IPS-18c (cell line): Measurements from ENCODE around the gene CPB1.

Experiments used
- H3K4me3 ChIP-seq: 2 replicates; pipeline ENCODE4 v1.7.0; 2013; ENCODE audit warnings: low read depth, mild to moderate bottlenecking, low read length, moderate library complexity; ENCODE audit not compliant: insufficient read depth
- H3K9me3 ChIP-seq: one replicate; pipeline ENCODE4 v1.6.1; 2013; ENCODE audit warnings: mild to moderate bottlenecking, low read length, moderate library complexity; ENCODE audit not compliant: control insufficient read depth, insufficient read depth

The CPB1 gene

DNA sequence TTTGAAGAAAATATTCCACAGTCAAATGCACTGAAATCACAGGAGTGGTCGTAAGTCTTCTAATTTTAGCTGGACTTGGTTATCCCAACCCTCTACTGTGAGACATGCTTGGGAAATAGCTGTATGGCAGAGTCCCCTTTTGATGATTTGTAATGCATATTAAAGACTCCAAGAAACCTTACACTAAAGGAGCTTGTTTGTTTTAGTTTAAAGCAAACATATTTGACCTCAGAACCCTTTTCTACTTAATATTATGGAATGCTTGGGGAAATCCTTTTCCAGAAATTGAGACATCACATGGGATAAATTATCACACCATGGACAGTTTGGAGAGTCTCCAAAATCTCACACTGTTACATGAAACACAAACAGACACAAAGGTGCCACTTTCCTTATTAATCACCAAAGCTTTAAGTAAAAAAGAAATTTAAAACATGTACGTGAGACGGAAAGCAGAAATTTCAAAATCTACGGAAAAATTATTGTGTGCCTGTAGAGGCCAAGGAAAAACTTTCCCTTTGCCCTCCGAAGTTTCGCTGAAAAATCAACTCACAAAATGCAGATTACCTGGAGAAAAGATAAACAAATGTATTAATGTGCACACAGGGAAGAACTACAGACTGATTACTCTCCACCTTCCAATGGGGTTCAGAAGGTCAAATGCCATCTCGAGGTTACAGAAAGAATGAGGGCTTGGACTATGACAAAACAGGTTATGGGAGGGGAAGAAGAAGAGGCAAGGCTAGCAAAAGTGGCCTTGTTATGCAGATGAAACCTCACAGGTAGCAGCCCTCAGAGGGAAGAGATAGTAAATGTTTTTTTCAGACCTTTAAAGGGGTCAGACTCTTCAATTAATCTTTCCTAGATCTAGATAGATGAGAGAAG, 7.0 kb upstream of the CPB1 start:
- Histone ChIP-seq H3K4me3 (no peak overlapping the region), H3K9me3 (no peaks in the 10 kb centered on the region)

DNA sequence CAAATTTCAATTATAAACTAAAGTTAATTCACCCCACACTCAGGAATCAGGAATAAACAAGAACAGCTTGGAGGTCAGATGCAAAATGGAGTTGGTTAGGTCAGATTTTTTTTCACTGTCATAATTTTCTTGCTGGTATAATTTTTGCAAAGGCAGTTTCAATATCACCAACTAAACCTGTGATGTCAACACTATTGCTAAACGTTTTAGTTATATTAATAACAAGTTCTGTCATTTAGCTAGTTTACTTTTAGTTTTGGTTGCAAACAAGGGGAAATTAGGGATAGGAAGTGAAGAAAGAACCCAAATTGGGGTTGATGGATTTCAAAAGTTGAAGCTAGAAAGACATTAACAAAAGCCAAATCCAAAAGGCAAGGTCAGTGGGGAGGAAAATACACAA, 4.6 kb upstream of the CPB1 start:
- H3K9me3 ChIP-seq, result no peaks in the 10 kb centered on the region
- no peak overlapping the region for H3K4me3 ChIP-seq

DNA sequence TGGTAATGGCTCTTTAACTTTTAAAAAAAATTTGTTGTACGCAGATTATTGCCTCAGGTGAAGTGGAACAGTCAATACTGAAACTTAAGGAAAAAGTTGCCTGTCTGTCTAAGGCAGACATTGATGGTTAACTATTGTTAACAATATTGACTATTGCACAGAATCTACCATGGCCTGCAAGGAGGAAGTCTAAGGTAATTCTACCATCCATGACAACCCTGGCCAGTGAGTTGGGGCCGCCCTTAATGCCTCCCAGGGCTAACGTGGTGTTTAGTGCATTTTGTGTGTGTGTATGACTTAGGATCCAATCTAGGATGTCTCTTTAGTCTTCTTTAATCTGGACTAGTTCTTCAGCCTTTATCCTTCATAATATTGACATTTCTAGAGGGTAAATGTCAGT, 2.1 kb upstream of the CPB1 start:
- no peaks in the 10 kb centered on the region for H3K9me3 ChIP-seq
- H3K4me3 ChIP-seq, result no peak overlapping the region

DNA sequence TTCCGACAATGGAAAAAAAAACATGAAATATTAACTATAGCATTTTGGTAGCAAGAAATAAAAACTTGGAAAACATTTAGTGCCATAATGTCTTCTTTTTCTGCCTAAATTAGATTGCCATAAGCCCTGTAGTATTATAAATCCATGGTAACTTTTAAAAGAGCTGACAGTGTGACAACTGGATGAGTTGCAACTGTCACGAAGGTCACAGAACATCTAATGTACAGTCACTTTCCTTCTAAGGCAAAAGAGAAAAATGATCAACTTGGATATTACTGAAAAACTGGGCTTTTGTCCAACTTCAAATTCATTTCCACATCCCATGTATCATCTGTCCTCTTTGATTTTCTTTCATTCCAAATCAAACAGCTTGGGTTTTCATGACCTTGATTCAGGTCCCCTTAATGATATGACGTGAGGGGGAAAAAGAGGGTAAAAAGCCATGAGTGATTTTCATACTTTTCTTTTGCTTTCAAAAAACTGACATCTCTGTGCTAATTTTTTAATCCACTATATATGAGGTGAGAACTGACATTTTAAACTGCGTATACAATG, 602 bp downstream of the CPB1 start:
- Histone ChIP-seq H3K9me3 (no peaks in the 10 kb centered on the region), H3K4me3 (no peak overlapping the region)

DNA sequence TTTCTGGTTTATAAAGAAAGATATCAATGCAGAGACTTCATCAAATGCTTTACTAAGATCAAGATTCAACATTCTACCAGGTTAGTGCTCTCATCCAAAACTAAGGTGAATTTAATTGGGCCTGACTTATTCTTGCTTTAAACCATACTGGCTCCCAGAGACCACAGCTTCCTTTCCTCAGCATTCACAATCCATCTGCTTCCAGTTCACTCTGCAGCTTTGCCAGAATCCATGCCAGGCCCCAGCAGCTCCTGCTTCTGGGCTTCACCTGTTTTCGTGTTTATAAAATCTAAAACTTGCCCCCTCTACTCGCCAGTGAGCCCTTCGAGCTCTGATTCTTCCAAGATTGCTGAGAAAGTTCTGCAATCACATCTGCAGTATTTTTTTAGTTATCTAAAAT, 2.3 kb downstream of the CPB1 start:
- no peaks in the 10 kb centered on the region for H3K9me3 ChIP-seq
- H3K4me3 ChIP-seq, result no peak overlapping the region

DNA sequence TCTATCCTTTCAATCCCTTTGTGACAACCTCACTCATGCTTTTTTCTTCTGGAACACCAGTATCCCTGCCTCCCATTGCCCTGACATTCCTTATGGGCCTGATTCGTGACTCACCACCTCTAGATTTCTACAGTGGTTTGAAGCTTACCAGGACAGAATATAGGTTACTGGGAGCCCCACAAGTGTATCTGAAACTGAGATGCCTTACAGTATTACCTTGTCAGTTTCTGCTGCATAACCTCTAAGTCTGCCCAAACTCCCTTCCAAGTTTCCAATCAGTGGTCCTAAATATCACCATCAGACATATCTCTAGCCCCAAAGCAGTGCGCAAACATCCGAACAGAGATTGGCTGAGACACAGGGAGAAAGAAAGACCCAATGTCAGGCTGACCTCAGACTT, 5.6 kb downstream of the CPB1 start:
- H3K9me3 ChIP-seq, result no peaks in the 10 kb centered on the region
- no peak overlapping the region for H3K4me3 ChIP-seq

DNA sequence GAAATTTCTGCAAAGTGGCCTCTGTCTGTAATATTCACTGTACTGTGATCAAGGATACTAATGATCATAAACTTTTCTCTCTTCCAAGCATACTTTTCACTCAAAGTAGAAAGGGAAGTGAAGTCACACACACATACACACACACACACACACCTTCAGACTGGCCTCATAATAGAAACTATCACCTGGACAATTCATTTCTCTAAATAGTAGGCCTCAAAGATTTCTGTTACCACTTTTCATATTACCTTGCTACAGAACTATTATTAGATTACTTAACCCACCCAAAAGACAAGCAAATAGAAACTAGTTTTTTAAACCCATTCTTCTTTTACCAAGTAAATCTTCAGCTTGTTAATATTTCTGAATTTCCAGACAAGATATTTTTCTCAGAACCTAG, 12.2 kb downstream of the CPB1 start:
- no peaks in the 10 kb centered on the region for H3K9me3 ChIP-seq

DNA sequence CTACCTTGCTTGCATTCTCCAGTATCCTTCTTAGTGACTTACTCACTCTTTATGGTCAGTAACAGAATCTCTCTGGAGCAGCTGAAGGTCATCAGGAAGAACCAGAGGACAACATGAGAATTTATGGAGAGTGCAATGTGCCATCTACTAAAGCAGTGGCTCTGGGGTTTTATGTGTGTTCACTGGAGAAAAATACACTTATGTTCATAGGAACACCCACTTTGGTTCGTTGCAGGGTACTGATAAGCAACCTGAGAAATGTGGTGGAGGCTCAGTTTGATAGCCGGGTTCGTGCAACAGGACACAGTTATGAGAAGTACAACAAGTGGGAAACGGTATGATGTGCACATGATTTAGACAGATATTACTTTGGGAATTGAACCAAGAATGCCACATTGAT, 12.8 kb downstream of the CPB1 start:
- no peaks in the 10 kb centered on the region for H3K9me3 ChIP-seq

More for the DNA sequence above, 12.2 kb downstream of the CPB1 start:
- H3K4me3 ChIP-seq, result no peak overlapping the region

DNA sequence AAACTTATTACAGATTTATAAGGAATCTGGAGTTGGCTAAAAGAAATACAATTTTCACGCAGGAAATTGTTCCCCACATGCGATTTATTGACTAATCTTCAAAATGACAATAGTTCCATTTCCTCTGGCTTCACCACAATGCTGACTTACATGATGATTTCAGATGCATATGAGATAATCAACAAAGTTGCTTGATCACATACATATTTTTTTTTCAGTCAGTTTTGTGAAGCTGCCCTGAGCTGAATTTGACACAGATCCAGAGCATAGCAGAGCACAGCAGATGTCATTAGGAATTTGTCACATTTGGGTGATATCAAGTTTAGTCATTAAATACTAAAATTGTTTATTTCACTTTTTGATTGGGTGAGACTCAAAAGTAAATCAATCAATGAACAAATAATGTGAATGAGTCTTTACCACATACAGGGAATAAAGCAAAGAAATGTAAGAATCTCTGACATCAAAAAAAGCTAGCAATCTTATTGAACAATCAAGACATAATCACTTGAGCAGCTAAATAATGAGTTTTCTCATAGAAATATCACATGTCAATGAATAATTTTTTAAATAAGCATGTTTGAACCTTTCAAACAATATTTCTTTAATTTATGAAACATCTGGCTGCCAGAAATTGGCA, 18.3 kb downstream of the CPB1 start:
- Histone ChIP-seq H3K4me3 (no peak overlapping the region), H3K9me3 (no peaks in the 10 kb centered on the region)

More for the DNA sequence above, 12.8 kb downstream of the CPB1 start:
- H3K4me3 ChIP-seq, result no peak overlapping the region

DNA sequence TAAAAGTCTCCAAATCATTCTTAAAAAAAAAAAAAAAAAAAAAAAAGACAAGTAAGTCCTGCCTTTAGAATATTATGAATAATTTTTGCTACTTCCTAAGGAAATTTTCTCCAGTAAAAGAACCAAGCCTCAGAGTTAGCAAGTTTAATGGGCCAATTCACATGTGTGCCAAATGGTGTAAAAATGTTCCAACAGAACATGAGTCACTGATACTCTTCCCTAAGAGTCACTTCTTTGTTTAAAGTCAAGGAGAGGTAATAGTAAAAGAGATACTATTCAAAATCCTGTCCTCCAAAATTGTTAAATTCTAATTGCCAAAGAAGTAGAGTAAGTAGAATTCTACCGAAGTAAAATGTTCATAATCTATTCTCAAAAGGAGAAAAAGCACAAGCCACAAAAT, 19.7 kb downstream of the CPB1 start:
- H3K9me3 ChIP-seq, result no peaks in the 10 kb centered on the region
- H3K4me3 ChIP-seq, result no peak overlapping the region

DNA sequence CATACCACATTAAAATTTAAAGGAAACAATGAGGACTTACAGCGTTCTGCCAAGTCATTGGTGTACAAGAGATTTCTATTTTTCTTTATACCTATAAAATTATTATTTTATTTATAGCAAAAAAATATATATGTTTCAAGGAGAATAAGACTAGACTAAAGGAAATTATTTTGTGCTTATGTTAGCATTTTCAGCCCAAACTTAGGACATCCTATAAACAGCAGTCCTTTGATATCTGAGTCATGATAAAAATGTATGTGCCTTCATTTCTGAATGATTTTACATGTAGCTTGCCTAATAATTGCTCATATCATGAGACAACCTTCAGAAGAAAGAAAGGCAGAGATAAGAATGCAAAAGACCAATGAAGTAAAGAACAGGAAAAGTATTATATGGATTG, 20.8 kb downstream of the CPB1 start:
- no peak overlapping the region for H3K4me3 ChIP-seq
- no peaks in the 10 kb centered on the region for H3K9me3 ChIP-seq

DNA sequence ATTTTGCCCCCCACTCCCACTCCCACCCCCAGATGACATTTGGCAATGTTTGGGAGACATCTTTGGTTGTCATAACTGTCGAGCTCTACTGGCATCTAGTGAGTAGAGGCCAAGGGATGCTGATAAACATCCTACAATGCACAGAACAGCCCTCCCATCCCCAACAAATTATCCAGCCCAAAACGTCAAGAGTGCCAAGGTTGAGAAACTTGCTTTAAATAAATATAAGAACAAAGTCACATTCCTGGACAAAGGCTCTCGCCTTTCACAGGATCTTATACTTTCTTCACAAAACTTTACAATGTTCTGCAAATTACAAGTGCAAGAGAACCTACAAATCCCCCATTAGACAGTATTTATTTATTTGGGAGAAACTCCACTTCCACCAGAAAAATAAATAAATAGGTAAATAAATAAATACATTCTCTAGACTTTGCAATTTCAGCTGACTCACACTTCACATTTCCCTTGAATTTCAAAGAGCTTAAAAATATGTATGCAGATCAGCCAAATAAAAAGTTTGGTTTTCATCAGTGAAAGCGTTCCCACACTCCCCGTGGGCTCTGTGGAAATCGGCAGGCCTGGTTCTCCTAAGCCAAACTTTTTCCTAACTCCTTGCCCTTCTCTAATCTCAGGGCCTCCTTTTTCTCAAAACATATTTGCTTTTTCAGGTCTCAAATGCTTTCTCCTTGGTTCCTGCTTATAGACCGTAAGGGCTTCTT, 24.8 kb downstream of the CPB1 start:
- H3K4me3 ChIP-seq, result no peak overlapping the region
- no peaks in the 10 kb centered on the region for H3K9me3 ChIP-seq

DNA sequence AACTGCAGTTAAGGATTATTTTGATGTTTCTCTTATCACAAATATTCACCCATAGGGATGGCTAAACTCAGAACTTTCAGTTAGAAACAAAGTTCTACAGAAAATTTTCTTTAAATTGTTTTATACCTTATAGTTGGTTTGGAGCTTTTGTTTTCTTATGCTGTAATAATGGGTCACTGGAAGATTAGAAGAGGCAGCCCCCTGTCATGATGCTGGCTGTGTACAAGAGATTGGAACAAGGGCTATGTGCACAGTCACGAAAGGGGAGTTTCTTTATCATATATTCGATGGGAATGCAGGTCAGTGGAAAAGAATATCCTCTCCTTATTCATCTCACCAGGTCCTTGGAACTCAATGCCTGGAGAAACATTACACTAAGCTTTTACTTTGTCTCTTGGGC, 25.5 kb downstream of the CPB1 start:
- H3K9me3 ChIP-seq, result no peaks in the 10 kb centered on the region
- H3K4me3 ChIP-seq, result no peak overlapping the region

DNA sequence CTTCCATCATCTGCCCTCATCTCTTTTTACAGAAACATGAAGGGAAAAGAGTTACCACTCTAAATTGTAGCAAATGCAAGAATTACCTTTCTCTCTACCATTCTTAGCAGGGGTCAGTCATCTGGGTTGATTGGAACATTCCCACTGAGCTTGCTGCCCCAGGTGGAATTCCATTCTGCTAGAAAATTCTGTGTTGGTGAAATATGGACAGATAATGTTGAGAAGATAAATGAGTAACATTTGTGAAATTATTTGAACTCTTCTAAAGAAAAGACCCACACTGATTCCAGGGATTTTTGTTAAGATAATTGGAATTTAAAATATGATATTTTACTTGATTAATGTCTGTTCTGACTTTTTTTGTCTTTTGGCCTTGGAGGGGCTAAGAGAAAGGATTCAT, 26.4 kb downstream of the CPB1 start:
- Histone ChIP-seq H3K4me3 (no peak overlapping the region), H3K9me3 (no peaks in the 10 kb centered on the region)

DNA sequence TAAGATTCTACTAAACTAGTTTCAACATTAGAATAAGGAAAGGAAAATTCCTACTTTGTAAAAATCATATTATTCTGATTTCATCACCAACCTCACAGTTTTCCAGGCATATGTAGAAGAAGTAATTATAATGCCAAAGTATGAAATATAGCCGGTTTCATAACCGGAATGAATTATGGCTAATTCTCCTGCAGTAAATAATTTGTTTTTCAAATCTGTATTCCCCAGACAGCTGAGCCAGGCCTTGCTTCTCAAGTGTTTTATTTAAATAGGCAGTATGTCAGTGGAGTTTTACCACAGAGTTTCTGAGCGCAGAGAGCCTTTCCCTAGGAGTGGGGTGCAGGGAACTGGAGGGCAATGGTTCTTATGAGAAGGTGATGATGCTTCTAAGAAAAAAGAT, 28.8 kb downstream of the CPB1 start:
- Histone ChIP-seq H3K9me3 (no peaks in the 10 kb centered on the region), H3K4me3 (no peak overlapping the region)

DNA sequence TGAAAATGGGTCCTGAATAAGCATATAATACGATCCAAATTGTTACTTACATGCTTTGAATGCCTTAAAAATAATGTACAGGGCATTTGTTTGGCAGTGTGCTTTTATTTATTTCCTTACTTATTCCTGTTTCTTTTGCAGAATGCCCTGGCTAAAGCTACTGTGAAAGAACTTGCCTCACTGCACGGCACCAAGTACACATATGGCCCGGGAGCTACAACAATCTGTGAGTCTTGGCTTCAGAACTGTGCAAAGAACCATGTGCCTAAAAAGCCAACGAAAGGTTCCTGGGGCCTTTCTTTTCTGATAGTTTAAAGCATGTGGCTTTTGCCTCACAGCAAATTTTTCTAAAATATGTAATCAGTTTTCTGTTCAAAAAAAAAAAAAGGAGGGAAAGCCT, 29.7 kb downstream of the CPB1 start:
- H3K9me3 ChIP-seq, result no peaks in the 10 kb centered on the region
- H3K4me3 ChIP-seq, result no peak overlapping the region

DNA sequence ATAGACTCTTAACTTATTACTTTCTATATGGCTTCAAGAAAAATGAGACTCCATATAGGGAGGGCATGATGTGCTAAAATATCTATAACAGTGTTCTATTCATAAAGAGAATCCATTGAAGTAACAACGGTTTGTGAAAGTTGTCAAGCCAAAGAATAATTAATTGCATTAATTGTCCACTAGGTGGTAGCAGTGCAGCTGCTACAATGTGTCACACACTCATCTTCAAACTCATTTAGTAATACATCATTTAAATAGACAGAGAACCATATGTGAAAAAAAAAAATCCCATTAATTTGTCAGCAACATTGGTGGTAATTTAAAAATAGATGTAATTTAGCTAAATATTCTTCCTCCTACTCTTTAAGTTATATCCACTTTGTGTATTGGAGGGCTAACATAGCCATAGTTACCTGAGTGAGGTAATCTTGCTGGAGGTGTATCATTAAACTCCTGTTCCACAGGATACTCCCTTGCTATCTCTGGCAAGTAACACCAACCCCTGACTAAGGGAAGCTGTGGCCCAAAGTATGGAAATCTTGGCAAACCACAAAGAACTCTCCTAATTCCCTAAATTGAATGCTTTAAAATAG, 33.8 kb downstream of the CPB1 start:
- H3K4me3 ChIP-seq, result no peak overlapping the region
- H3K9me3 ChIP-seq, result no peaks in the 10 kb centered on the region
